ENCODE results near the gene TST.

The TST gene

GRCh38 chr22:37061611-37062375, 42.5 kb upstream of the TST start:
- no peaks in the 10 kb centered on the region for H3K27me3 ChIP-seq (ENCODE audit: control insufficient read depth in 2 of 2, insufficient read depth in 2 of 2, low read length in 2 of 2)
- no peaks in the 10 kb centered on the region for H3K9me3 ChIP-seq (ENCODE audit: control insufficient read depth in 2 of 2, low read length in 2 of 2)
- H3K36me3 ChIP-seq (ENCODE audit: control insufficient read depth in 2 of 2, insufficient read depth in 2 of 2, low read length in 2 of 2): peaks cover 16 to 23% of the 10 kb centered on the region in 2 donors
- H3K4me3 ChIP-seq (ENCODE audit: low read length in 2 of 2): no peak overlapping the region
- no peak overlapping the region for H3K27ac ChIP-seq (ENCODE audit: low read depth in 2 of 2, low read length in 2 of 2)
- peaks cover 0 to 7% of the 10 kb centered on the region in 2 donors for H3K4me1 ChIP-seq (ENCODE audit: control insufficient read depth in 2 of 2, insufficient read depth in 2 of 2, low read length in 2 of 2)
- H3K9ac ChIP-seq (ENCODE audit: low read depth in 1 of 2, low read length in 2 of 2): no peak overlapping the region

- peaks cover 19 to 29% of the 10 kb centered on the region in 2 donors for H3K36me3 ChIP-seq (ENCODE audit: control insufficient read depth in 2 of 2, insufficient read depth in 2 of 2, low read length in 2 of 2)
- no peak overlapping the region for H3K27ac ChIP-seq (ENCODE audit: low read depth in 2 of 2, low read length in 2 of 2)
- H3K9me3 ChIP-seq (ENCODE audit: control insufficient read depth in 2 of 2, low read length in 2 of 2): no peaks in the 10 kb centered on the region
- no peaks in the 10 kb centered on the region for H3K27me3 ChIP-seq (ENCODE audit: control insufficient read depth in 2 of 2, insufficient read depth in 2 of 2, low read length in 2 of 2)
- no peak overlapping the region for H3K9ac ChIP-seq (ENCODE audit: low read depth in 1 of 2, low read length in 2 of 2)
- no peak overlapping the region for H3K4me3 ChIP-seq (ENCODE audit: low read length in 2 of 2)
- H3K4me1 ChIP-seq (ENCODE audit: control insufficient read depth in 2 of 2, insufficient read depth in 2 of 2, low read length in 2 of 2): peaks cover 0 to 7% of the 10 kb centered on the region in 2 donors
Measured at GRCh38 chr22:37060801-37061610, 41.8 kb upstream of the TST start.

GRCh38 chr22:37059876-37060449, 40.7 kb upstream of the TST start:
- Histone ChIP-seq H3K4me3 (ENCODE audit: low read length in 2 of 2) (no peak overlapping the region), H3K4me1 (ENCODE audit: control insufficient read depth in 2 of 2, insufficient read depth in 2 of 2, low read length in 2 of 2) (peaks cover 0 to 7% of the 10 kb centered on the region in 2 donors), H3K9me3 (ENCODE audit: control insufficient read depth in 2 of 2, low read length in 2 of 2) (no peaks in the 10 kb centered on the region), H3K27ac (ENCODE audit: low read depth in 2 of 2, low read length in 2 of 2) (no peak overlapping the region), H3K36me3 (ENCODE audit: control insufficient read depth in 2 of 2, insufficient read depth in 2 of 2, low read length in 2 of 2) (peaks cover 19 to 30% of the 10 kb centered on the region in 2 donors), H3K27me3 (ENCODE audit: control insufficient read depth in 2 of 2, insufficient read depth in 2 of 2, low read length in 2 of 2) (no peaks in the 10 kb centered on the region), H3K9ac (ENCODE audit: low read depth in 1 of 2, low read length in 2 of 2) (no peak overlapping the region)

GRCh38 chr22:37058917-37059701, 39.9 kb upstream of the TST start:
- Histone ChIP-seq H3K4me3 (ENCODE audit: low read length in 2 of 2) (no peak overlapping the region), H3K4me1 (ENCODE audit: control insufficient read depth in 2 of 2, insufficient read depth in 2 of 2, low read length in 2 of 2) (peaks cover 2 to 9% of the 10 kb centered on the region in 2 donors), H3K9ac (ENCODE audit: low read depth in 1 of 2, low read length in 2 of 2) (no peak overlapping the region), H3K9me3 (ENCODE audit: control insufficient read depth in 2 of 2, low read length in 2 of 2) (no peaks in the 10 kb centered on the region), H3K27me3 (ENCODE audit: control insufficient read depth in 2 of 2, insufficient read depth in 2 of 2, low read length in 2 of 2) (no peaks in the 10 kb centered on the region), H3K27ac (ENCODE audit: low read depth in 2 of 2, low read length in 2 of 2) (no peak overlapping the region), H3K36me3 (ENCODE audit: control insufficient read depth in 2 of 2, insufficient read depth in 2 of 2, low read length in 2 of 2) (peaks cover 19 to 30% of the 10 kb centered on the region in 2 donors)

- Histone ChIP-seq H3K27ac (ENCODE audit: low read depth in 2 of 2, low read length in 2 of 2) (no peak overlapping the region), H3K36me3 (ENCODE audit: control insufficient read depth in 2 of 2, insufficient read depth in 2 of 2, low read length in 2 of 2) (peaks cover 19 to 30% of the 10 kb centered on the region in 2 donors)
Measured at GRCh38 chr22:37057796-37058510, 38.7 kb upstream of the TST start.

GRCh38 chr22:37057226-37057625, 38.0 kb upstream of the TST start:
- peaks cover 15 to 21% of the 10 kb centered on the region in 2 donors for H3K4me1 ChIP-seq (ENCODE audit: control insufficient read depth in 2 of 2, insufficient read depth in 2 of 2, low read length in 2 of 2)
- H3K9me3 ChIP-seq (ENCODE audit: control insufficient read depth in 2 of 2, low read length in 2 of 2): no peaks in the 10 kb centered on the region
- H3K4me3 ChIP-seq (ENCODE audit: low read length in 2 of 2): no peak overlapping the region
- H3K27ac ChIP-seq (ENCODE audit: low read depth in 2 of 2, low read length in 2 of 2): no peak overlapping the region
- no peak overlapping the region for H3K9ac ChIP-seq (ENCODE audit: low read depth in 1 of 2, low read length in 2 of 2)
- H3K27me3 ChIP-seq (ENCODE audit: control insufficient read depth in 2 of 2, insufficient read depth in 2 of 2, low read length in 2 of 2): no peaks in the 10 kb centered on the region
- H3K36me3 ChIP-seq (ENCODE audit: control insufficient read depth in 2 of 2, insufficient read depth in 2 of 2, low read length in 2 of 2): peaks cover 19 to 30% of the 10 kb centered on the region in 2 donors

More at GRCh38 chr22:37057796-37058510, 38.7 kb upstream of the TST start:
- peaks cover 13 to 16% of the 10 kb centered on the region in 2 donors for H3K4me1 ChIP-seq (ENCODE audit: control insufficient read depth in 2 of 2, insufficient read depth in 2 of 2, low read length in 2 of 2)
- H3K9me3 ChIP-seq (ENCODE audit: control insufficient read depth in 2 of 2, low read length in 2 of 2): no peaks in the 10 kb centered on the region
- no peak overlapping the region for H3K9ac ChIP-seq (ENCODE audit: low read depth in 1 of 2, low read length in 2 of 2)
- H3K27me3 ChIP-seq (ENCODE audit: control insufficient read depth in 2 of 2, insufficient read depth in 2 of 2, low read length in 2 of 2): no peaks in the 10 kb centered on the region
- no peak overlapping the region for H3K4me3 ChIP-seq (ENCODE audit: low read length in 2 of 2)

GRCh38 chr22:37056246-37056645, 37.0 kb upstream of the TST start:
- Histone ChIP-seq H3K9me3 (ENCODE audit: control insufficient read depth in 2 of 2, low read length in 2 of 2) (no peaks in the 10 kb centered on the region), H3K9ac (ENCODE audit: low read depth in 1 of 2, low read length in 2 of 2) (no peak overlapping the region), H3K27ac (ENCODE audit: low read depth in 2 of 2, low read length in 2 of 2) (no peak overlapping the region), H3K36me3 (ENCODE audit: control insufficient read depth in 2 of 2, insufficient read depth in 2 of 2, low read length in 2 of 2) (peaks cover 19 to 28% of the 10 kb centered on the region in 2 donors), H3K4me1 (ENCODE audit: control insufficient read depth in 2 of 2, insufficient read depth in 2 of 2, low read length in 2 of 2) (peaks cover 21 to 23% of the 10 kb centered on the region in 2 donors), H3K4me3 (ENCODE audit: low read length in 2 of 2) (no peak overlapping the region), H3K27me3 (ENCODE audit: control insufficient read depth in 2 of 2, insufficient read depth in 2 of 2, low read length in 2 of 2) (no peaks in the 10 kb centered on the region)

- Histone ChIP-seq H3K4me1 (ENCODE audit: control insufficient read depth in 2 of 2, insufficient read depth in 2 of 2, low read length in 2 of 2) (peaks cover 28 to 29% of the 10 kb centered on the region in 2 donors), H3K27ac (ENCODE audit: low read depth in 2 of 2, low read length in 2 of 2) (no peak overlapping the region), H3K9me3 (ENCODE audit: control insufficient read depth in 2 of 2, low read length in 2 of 2) (no peaks in the 10 kb centered on the region), H3K4me3 (ENCODE audit: low read length in 2 of 2) (no peak overlapping the region), H3K36me3 (ENCODE audit: control insufficient read depth in 2 of 2, insufficient read depth in 2 of 2, low read length in 2 of 2) (peaks cover 19 to 28% of the 10 kb centered on the region in 2 donors), H3K9ac (ENCODE audit: low read depth in 1 of 2, low read length in 2 of 2) (no peak overlapping the region), H3K27me3 (ENCODE audit: control insufficient read depth in 2 of 2, insufficient read depth in 2 of 2, low read length in 2 of 2) (no peaks in the 10 kb centered on the region)
Measured at GRCh38 chr22:37054600-37055365, 35.5 kb upstream of the TST start.

- no peak overlapping the region for H3K4me3 ChIP-seq (ENCODE audit: low read length in 2 of 2)
- peaks cover 28 to 29% of the 10 kb centered on the region in 2 donors for H3K4me1 ChIP-seq (ENCODE audit: control insufficient read depth in 2 of 2, insufficient read depth in 2 of 2, low read length in 2 of 2)
- H3K9me3 ChIP-seq (ENCODE audit: control insufficient read depth in 2 of 2, low read length in 2 of 2): no peaks in the 10 kb centered on the region
- H3K27ac ChIP-seq (ENCODE audit: low read depth in 2 of 2, low read length in 2 of 2): peak overlapping the region in 1 of 2 donors; percentile 54
- H3K36me3 ChIP-seq (ENCODE audit: control insufficient read depth in 2 of 2, insufficient read depth in 2 of 2, low read length in 2 of 2): peaks cover 13 to 25% of the 10 kb centered on the region in 2 donors
- H3K27me3 ChIP-seq (ENCODE audit: control insufficient read depth in 2 of 2, insufficient read depth in 2 of 2, low read length in 2 of 2): no peaks in the 10 kb centered on the region
- H3K9ac ChIP-seq (ENCODE audit: low read depth in 1 of 2, low read length in 2 of 2): peak overlapping the region in 1 of 2 donors; percentile 6
Measured at GRCh38 chr22:37054056-37054395, 34.8 kb upstream of the TST start.
